H9 (cell line): ENCODE measurements around the gene MBL2. TPM values are rescaled to one million over a fixed set of nuclear protein-coding genes. Genes with fewer than 3 reads are reported as not detected.

Experiments used
- DNase-seq: peaks from one replicate; pipeline ENCODE4 v3.0.0-alpha.2; 2017
- H2AFZ ChIP-seq: one replicate; pipeline ENCODE4 v1.6.1; 2013; ENCODE audit warnings: mild to moderate bottlenecking, low read length, control low read depth, moderate library complexity
- H2AK5ac ChIP-seq: 2 replicates; pipeline ENCODE4 v1.6.1; 2013; ENCODE audit warnings: low read length, control low read depth, mixed read lengths; ENCODE audit not compliant: insufficient read length
- H2BK120ac ChIP-seq: one replicate; pipeline ENCODE4 v1.6.1; 2013; ENCODE audit warnings: low read depth, mild to moderate bottlenecking, low read length, control low read depth, inconsistent platforms; ENCODE audit not compliant: poor library complexity, severe bottlenecking
- H2BK12ac ChIP-seq: 2 replicates; pipeline ENCODE4 v1.6.1; 2013; ENCODE audit warnings: low read length, control low read depth, mixed read lengths, low read depth; ENCODE audit not compliant: insufficient read length
- H2BK15ac ChIP-seq: 2 replicates; pipeline ENCODE4 v1.6.1; 2013; ENCODE audit warnings: low read depth, low read length, control low read depth
- H2BK20ac ChIP-seq: one replicate; pipeline ENCODE4 v1.6.1; 2013; ENCODE audit warnings: low read depth, mild to moderate bottlenecking, low read length, control low read depth, inconsistent platforms; ENCODE audit not compliant: poor library complexity, severe bottlenecking
- H2BK5ac ChIP-seq: 2 replicates; pipeline ENCODE4 v1.6.1; 2013; ENCODE audit warnings: low read length, control low read depth, mixed read lengths; ENCODE audit not compliant: insufficient read length
- H3K14ac ChIP-seq: 2 replicates; pipeline ENCODE4 v1.6.1; 2013; ENCODE audit warnings: low read length, control low read depth; ENCODE audit not compliant: insufficient read depth
- H3K18ac ChIP-seq: 2 replicates; pipeline ENCODE4 v1.6.1; 2013; ENCODE audit warnings: low read depth, mild to moderate bottlenecking, mixed read lengths, low read length, control low read depth; ENCODE audit not compliant: insufficient read length
- H3K23ac ChIP-seq: 2 replicates; pipeline ENCODE4 v1.6.1; 2013; ENCODE audit warnings: low read length, control low read depth, mixed read lengths, low read depth; ENCODE audit not compliant: insufficient read length
- H3K23me2 ChIP-seq: 2 replicates; pipeline ENCODE4 v1.6.1; 2013; ENCODE audit warnings: low read depth, mild to moderate bottlenecking, mixed read lengths, low read length, control low read depth; ENCODE audit not compliant: insufficient read length, poor library complexity, severe bottlenecking
- H3K27ac ChIP-seq: 2 replicates; pipeline ENCODE4 v1.5.1; 2013; ENCODE audit warnings: low read length, control low read depth, mixed read lengths, low read depth; ENCODE audit not compliant: insufficient read length
- H3K27me3 ChIP-seq: 2 replicates; pipeline ENCODE4 v1.6.1; 2013; ENCODE audit warnings: low read length, control low read depth, inconsistent platforms; ENCODE audit not compliant: insufficient read depth
- H3K4ac ChIP-seq: 2 replicates; pipeline ENCODE4 v1.6.1; 2013; ENCODE audit warnings: low read depth, mild to moderate bottlenecking, control low read depth, inconsistent platforms, low read length, moderate library complexity
- H3K4me1 ChIP-seq: 2 replicates; pipeline ENCODE4 v1.6.1; 2013; ENCODE audit warnings: low read length, control low read depth, inconsistent platforms; ENCODE audit not compliant: insufficient read depth
- H3K4me2 ChIP-seq: 2 replicates; pipeline ENCODE4 v1.6.1; 2013; ENCODE audit warnings: low read length, control low read depth, mixed read lengths; ENCODE audit not compliant: insufficient read length, insufficient read depth
- H3K56ac ChIP-seq: 2 replicates; pipeline ENCODE4 v1.6.1; 2013; ENCODE audit warnings: low read depth, mild to moderate bottlenecking, mixed read lengths, low read length, control low read depth; ENCODE audit not compliant: insufficient read length
- H3K79me1 ChIP-seq: 2 replicates; pipeline ENCODE4 v1.6.1; 2013; ENCODE audit warnings: low read depth, mild to moderate bottlenecking, moderate library complexity, low read length, control low read depth, inconsistent platforms; ENCODE audit not compliant: insufficient read depth, poor library complexity, severe bottlenecking
- H3K79me2 ChIP-seq: 2 replicates; pipeline ENCODE4 v1.6.1; 2013; ENCODE audit warnings: low read length, control low read depth, inconsistent platforms; ENCODE audit not compliant: insufficient read depth
- H3K9ac ChIP-seq: 2 replicates; pipeline ENCODE4 v1.6.1; 2013; ENCODE audit warnings: low read length, control low read depth, mixed read lengths; ENCODE audit not compliant: insufficient read length; ENCODE audit errors: extremely low read depth
- H3K9me3 ChIP-seq: one replicate; pipeline ENCODE4 v1.6.1; 2013; ENCODE audit warnings: low read depth, low read length, inconsistent platforms; ENCODE audit not compliant: control insufficient read depth
- H3T11ph ChIP-seq: one replicate; pipeline ENCODE4 v1.6.1; 2013; ENCODE audit warnings: mild to moderate bottlenecking, low read length, control low read depth, inconsistent platforms
- H4K20me1 ChIP-seq: one replicate; pipeline ENCODE4 v1.6.1; 2013; ENCODE audit not compliant: control insufficient read depth, insufficient read length, insufficient read depth
- H4K5ac ChIP-seq: 2 replicates; pipeline ENCODE4 v1.6.1; 2013; ENCODE audit warnings: low read depth, mild to moderate bottlenecking, mixed read lengths, low read length, control low read depth; ENCODE audit not compliant: insufficient read length
- H4K8ac ChIP-seq: replicated peaks from 2 replicates; pipeline ENCODE4 v1.6.1; 2013; ENCODE audit warnings: low read length, control low read depth, mixed read lengths, low read depth; ENCODE audit not compliant: insufficient read length
- H4K91ac ChIP-seq: 2 replicates; pipeline ENCODE4 v1.6.1; 2013; ENCODE audit warnings: low read depth, mild to moderate bottlenecking, moderate library complexity, mixed read lengths, low read length, control low read depth; ENCODE audit not compliant: insufficient read length
- H3K27ac Mint-ChIP-seq, 3 experiments: 2 replicates in 2 of 3; 3 replicates in 1 of 3; pipeline ENCODE4 v1.8.0; 2020 to 2021; ENCODE audit warnings: mixed read lengths in 3 of 3, mild to moderate bottlenecking in 1 of 3, moderate library complexity in 1 of 3
- H3K27me3 Mint-ChIP-seq: 2 replicates; pipeline ENCODE4 v1.8.0; 2021; ENCODE audit warnings: low read depth, mild to moderate bottlenecking, moderate library complexity, mixed read lengths
- H3K36me3 Mint-ChIP-seq, 3 experiments: 2 replicates in 2 of 3; 3 replicates in 1 of 3; pipeline ENCODE4 v1.8.0; 2020 to 2021; ENCODE audit warnings: low read depth in 3 of 3, mixed read lengths in 3 of 3; ENCODE audit not compliant: insufficient read depth in 1 of 3
- H3K4me1 Mint-ChIP-seq, 2 experiments: 2 replicates each; pipeline ENCODE4 v1.8.0; 2020; ENCODE audit warnings: mixed read lengths in 2 of 2
- H3K4me3 Mint-ChIP-seq, 2 experiments: 2 replicates in 1 of 2; 3 replicates in 1 of 2; pipeline ENCODE4 v1.8.0; 2020 to 2021; ENCODE audit warnings: mild to moderate bottlenecking in 2 of 2, mixed read lengths in 2 of 2, moderate library complexity in 1 of 2
- H3K9me3 Mint-ChIP-seq, 2 experiments: 2 replicates in 1 of 2; 3 replicates in 1 of 2; pipeline ENCODE4 v1.8.0; 2020; ENCODE audit warnings: mild to moderate bottlenecking in 2 of 2, mixed read lengths in 2 of 2, moderate library complexity in 1 of 2
- WGBS: extraction: QIAGEN DNeasy Blood & Tissue Kit; methylation state at CpG from one replicate; pipeline ENCODE4 v1.1.7; 2013; ENCODE audit warnings: missing lambda C conversion rate, low lambda C conversion rate, mixed read lengths; ENCODE audit not compliant: insufficient read length; ENCODE audit errors: extremely low coverage; 5-methylcytosine and 5-hydroxymethylcytosine counted together
- total RNA-seq: library from RNA; stranded (reverse); gene quantifications from 2 replicates; pipeline ENCODE4 v1.2.1, GENCODE V29; 2021
- TF ChIP-seq, protein P1 (sequence below): fragments of 200-600 bp; sonication (generic); conservative IDR thresholded peaks from 3 replicates; pipeline ENCODE4 v1.8.0; 2021; ENCODE audit warnings: antibody characterized with exemption, mild to moderate bottlenecking

The MBL2 gene
- total RNA-seq, 1 experiment from 2014 or later = not detected

- no peaks in the 10 kb centered on the region for H3K79me2 ChIP-seq
- H2BK12ac ChIP-seq = no peak overlapping the region
- H2BK5ac ChIP-seq = no peak overlapping the region
- no CpG with 5 or more reads among the region's 3 CpGs for WGBS
- H4K91ac ChIP-seq = no peak overlapping the region
- Mint-ChIP-seq H3K4me1 (no peaks in the 10 kb centered on the region; a peak in 1 of 4 replicates), H3K4me3 (no peak overlapping the region), H3K27ac (no peak overlapping the region), H3K27me3 (no peaks in the 10 kb centered on the region; the same call in none of the 2 replicates), H3K9me3 (no peaks in the 10 kb centered on the region), H3K36me3 (no peaks in the 10 kb centered on the region; a peak in 1 of 7 replicates)
- no peak overlapping the region for H3K56ac ChIP-seq
- no peak overlapping the region for H2AK5ac ChIP-seq
- no peaks in the 10 kb centered on the region for H3K4me1 ChIP-seq
- H3K18ac ChIP-seq = no peak overlapping the region
- no peaks in the 10 kb centered on the region for H3K9me3 ChIP-seq
- H4K20me1 ChIP-seq = no peaks in the 10 kb centered on the region
- no peak overlapping the region for H2AFZ ChIP-seq
- no peak overlapping the region for H3K4me2 ChIP-seq
- no peak overlapping the region for H3K23ac ChIP-seq
- H3K9ac ChIP-seq = no peak overlapping the region
- H2BK20ac ChIP-seq = no peak overlapping the region
- no peak overlapping the region for H3T11ph ChIP-seq
- no peak overlapping the region for H2BK15ac ChIP-seq
- H4K8ac ChIP-seq = no peak overlapping the region
- no peak overlapping the region for H2BK120ac ChIP-seq
- H3K27ac ChIP-seq = no peak overlapping the region
- no peak overlapping the region for H3K4ac ChIP-seq
- no peaks in the 10 kb centered on the region for H3K23me2 ChIP-seq
- TF ChIP-seq, protein P1, sequence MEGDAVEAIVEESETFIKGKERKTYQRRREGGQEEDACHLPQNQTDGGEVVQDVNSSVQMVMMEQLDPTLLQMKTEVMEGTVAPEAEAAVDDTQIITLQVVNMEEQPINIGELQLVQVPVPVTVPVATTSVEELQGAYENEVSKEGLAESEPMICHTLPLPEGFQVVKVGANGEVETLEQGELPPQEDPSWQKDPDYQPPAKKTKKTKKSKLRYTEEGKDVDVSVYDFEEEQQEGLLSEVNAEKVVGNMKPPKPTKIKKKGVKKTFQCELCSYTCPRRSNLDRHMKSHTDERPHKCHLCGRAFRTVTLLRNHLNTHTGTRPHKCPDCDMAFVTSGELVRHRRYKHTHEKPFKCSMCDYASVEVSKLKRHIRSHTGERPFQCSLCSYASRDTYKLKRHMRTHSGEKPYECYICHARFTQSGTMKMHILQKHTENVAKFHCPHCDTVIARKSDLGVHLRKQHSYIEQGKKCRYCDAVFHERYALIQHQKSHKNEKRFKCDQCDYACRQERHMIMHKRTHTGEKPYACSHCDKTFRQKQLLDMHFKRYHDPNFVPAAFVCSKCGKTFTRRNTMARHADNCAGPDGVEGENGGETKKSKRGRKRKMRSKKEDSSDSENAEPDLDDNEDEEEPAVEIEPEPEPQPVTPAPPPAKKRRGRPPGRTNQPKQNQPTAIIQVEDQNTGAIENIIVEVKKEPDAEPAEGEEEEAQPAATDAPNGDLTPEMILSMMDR = no peak
- H3K79me1 ChIP-seq = no peaks in the 10 kb centered on the region
- DNase-seq = no peak
- no peak overlapping the region for H4K5ac ChIP-seq
- no peaks in the 10 kb centered on the region for H3K27me3 ChIP-seq
- no peak overlapping the region for H3K14ac ChIP-seq
These were observed 29.9 kb downstream of the MBL2 start for GRCh38 chr10:52742731-52743130.
